Measurements from ENCODE around the gene ZBTB37. TPM values are rescaled to one million over a fixed set of nuclear protein-coding genes. Genes with fewer than 3 reads are reported as not detected.
"Not testable (repeated sequence)": the region's sequence is repeated elsewhere in the genome, so short reads cannot be mapped to it uniquely, and the experiment has no call there.

Gene ZBTB37
- total and polyA plus RNA-seq, 10 donors, result 1.1 to 29.8 (median 19.4) TPM

GRCh38 chr1:173871091-173871490 lies 2.9 kb downstream of the ZBTB37 start:
- H3K9me3 ChIP-seq, result no peaks in the 10 kb centered on the region
- DNase-seq, result no peak
- peaks cover 30 to 70% (median 50%) of the 10 kb centered on the region in 6 donors for H3K4me1 ChIP-seq
- peak overlapping the region; percentile 72 to 99 (median 98) for H3K27ac ChIP-seq
- peak overlapping the region in 3 of 8 donors; percentile 12 to 91 (median 16) for H3K4me3 ChIP-seq
- WGBS, 5 donors, result 67 to 73% (median 69%) methylated on average over 5 of the region's 5 CpGs
- no peaks in the 10 kb centered on the region for H3K27me3 ChIP-seq (replicated peaks in 1 of 7)
- TF ChIP-seq POLR2A (IDR thresholded peaks at IDR 0.05), result no peak
- no peak for TF ChIP-seq CTCF (IDR thresholded peaks at IDR 0.05 in 8 of 11, conservative IDR thresholded peaks at IDR 0.05 in 3 of 11)
- no peak for TF ChIP-seq POLR2AphosphoS5 (IDR thresholded peaks at IDR 0.05)
- intact Hi-C loops (cut with DNase I; ENCODE audit: low total_unique reads), result no loop called here
- peaks cover 0 to 50% (median 18%) of the 10 kb centered on the region in 6 donors for H3K36me3 ChIP-seq

- intact Hi-C loops (cut with DNase I; ENCODE audit: low total_unique reads), result no loop called here
- H3K27ac ChIP-seq, result peak overlapping the region; percentile 72 to 99 (median 98)
- 31 to 89% (median 72%) methylated on average over 2 of the region's 2 CpGs for WGBS, 5 donors
- peaks cover 0 to 50% (median 21%) of the 10 kb centered on the region in 6 donors for H3K36me3 ChIP-seq
- TF ChIP-seq POLR2A (IDR thresholded peaks at IDR 0.05), result no peak
- no peak for TF ChIP-seq CTCF (IDR thresholded peaks at IDR 0.05 in 8 of 11, conservative IDR thresholded peaks at IDR 0.05 in 3 of 11)
- TF ChIP-seq POLR2AphosphoS5 (IDR thresholded peaks at IDR 0.05), result no peak
- H3K4me3 ChIP-seq, result peak overlapping the region in 1 of 8 donors; percentile 91
- peaks cover 28 to 66% (median 46%) of the 10 kb centered on the region in 6 donors for H3K4me1 ChIP-seq
- no peaks in the 10 kb centered on the region for H3K27me3 ChIP-seq (replicated peaks in 1 of 7)
- no peak for DNase-seq
- H3K9me3 ChIP-seq, result no peaks in the 10 kb centered on the region
These were observed 3.3 kb downstream of the ZBTB37 start for GRCh38 chr1:173871500-173871899.

GRCh38 chr1:173876732-173877131 lies 8.6 kb downstream of the ZBTB37 start:
- Histone ChIP-seq H3K27me3 (replicated peaks in 1 of 7) (no peaks in the 10 kb centered on the region), H3K4me3 (no peak overlapping the region), H3K4me1 (peaks cover 2 to 35% (median 8%) of the 10 kb centered on the region in 6 donors), H3K27ac (no peak overlapping the region), H3K9me3 (no peaks in the 10 kb centered on the region), H3K36me3 (peaks cover 0 to 74% (median 26%) of the 10 kb centered on the region in 6 donors)
- TF ChIP-seq POLR2A (IDR thresholded peaks at IDR 0.05), result no peak
- no peak for TF ChIP-seq POLR2AphosphoS5 (IDR thresholded peaks at IDR 0.05)
- TF ChIP-seq CTCF (IDR thresholded peaks at IDR 0.05 in 8 of 11, conservative IDR thresholded peaks at IDR 0.05 in 3 of 11), result no peak
- no peak for DNase-seq
- 93 to 96% (median 94%) methylated on average over 5 of the region's 5 CpGs for WGBS, 5 donors
- intact Hi-C loops (cut with DNase I; ENCODE audit: low total_unique reads), result no loop called here

- H3K4me3 ChIP-seq, result no peak overlapping the region
- H3K9me3 ChIP-seq, result no peaks in the 10 kb centered on the region
- H3K27ac ChIP-seq, result peak overlapping the region in 2 of 8 donors; percentile 2 to 11
- no peaks in the 10 kb centered on the region for H3K27me3 ChIP-seq (replicated peaks in 1 of 7)
- DNase-seq, result no peak
- intact Hi-C loops (cut with DNase I; ENCODE audit: low total_unique reads), result no loop called here
- H3K36me3 ChIP-seq, result peaks cover 0 to 76% (median 25%) of the 10 kb centered on the region in 6 donors
- no peak for TF ChIP-seq POLR2AphosphoS5 (IDR thresholded peaks at IDR 0.05)
- H3K4me1 ChIP-seq, result peaks cover 0 to 20% (median 0%) of the 10 kb centered on the region in 6 donors
These were observed 10.1 kb downstream of the ZBTB37 start for GRCh38 chr1:173878251-173878650.

GRCh38 chr1:173881117-173881516 lies 12.9 kb downstream of the ZBTB37 start:
- intact Hi-C loops (cut with DNase I; ENCODE audit: low total_unique reads); H3K9me3 ChIP-seq; H3K4me3 ChIP-seq; H3K27ac ChIP-seq; H3K27me3 ChIP-seq (replicated peaks in 1 of 7); DNase-seq: not testable (repeated sequence)
- Histone ChIP-seq H3K4me1 (peaks cover 0 to 18% (median 0%) of the 10 kb centered on the region in 6 donors), H3K36me3 (peaks cover 0 to 72% (median 24%) of the 10 kb centered on the region in 6 donors)
- 83 to 97% (median 93%) methylated on average over 4 of the region's 4 CpGs for WGBS, 5 donors

All from spleen (tissue), 11 donors.